ENCODE results near the gene RAP1GAP. TPM values are rescaled to one million over a fixed set of nuclear protein-coding genes. Genes with fewer than 3 reads are reported as not detected.

RAP1GAP gene
- total and polyA plus RNA-seq, 2 of the 13 experiments (the other 11 are each of a cell fraction or from before 2014, with no cell fraction given): 11.9 to 37.5 TPM

- TF ChIP-seq, protein P1, sequence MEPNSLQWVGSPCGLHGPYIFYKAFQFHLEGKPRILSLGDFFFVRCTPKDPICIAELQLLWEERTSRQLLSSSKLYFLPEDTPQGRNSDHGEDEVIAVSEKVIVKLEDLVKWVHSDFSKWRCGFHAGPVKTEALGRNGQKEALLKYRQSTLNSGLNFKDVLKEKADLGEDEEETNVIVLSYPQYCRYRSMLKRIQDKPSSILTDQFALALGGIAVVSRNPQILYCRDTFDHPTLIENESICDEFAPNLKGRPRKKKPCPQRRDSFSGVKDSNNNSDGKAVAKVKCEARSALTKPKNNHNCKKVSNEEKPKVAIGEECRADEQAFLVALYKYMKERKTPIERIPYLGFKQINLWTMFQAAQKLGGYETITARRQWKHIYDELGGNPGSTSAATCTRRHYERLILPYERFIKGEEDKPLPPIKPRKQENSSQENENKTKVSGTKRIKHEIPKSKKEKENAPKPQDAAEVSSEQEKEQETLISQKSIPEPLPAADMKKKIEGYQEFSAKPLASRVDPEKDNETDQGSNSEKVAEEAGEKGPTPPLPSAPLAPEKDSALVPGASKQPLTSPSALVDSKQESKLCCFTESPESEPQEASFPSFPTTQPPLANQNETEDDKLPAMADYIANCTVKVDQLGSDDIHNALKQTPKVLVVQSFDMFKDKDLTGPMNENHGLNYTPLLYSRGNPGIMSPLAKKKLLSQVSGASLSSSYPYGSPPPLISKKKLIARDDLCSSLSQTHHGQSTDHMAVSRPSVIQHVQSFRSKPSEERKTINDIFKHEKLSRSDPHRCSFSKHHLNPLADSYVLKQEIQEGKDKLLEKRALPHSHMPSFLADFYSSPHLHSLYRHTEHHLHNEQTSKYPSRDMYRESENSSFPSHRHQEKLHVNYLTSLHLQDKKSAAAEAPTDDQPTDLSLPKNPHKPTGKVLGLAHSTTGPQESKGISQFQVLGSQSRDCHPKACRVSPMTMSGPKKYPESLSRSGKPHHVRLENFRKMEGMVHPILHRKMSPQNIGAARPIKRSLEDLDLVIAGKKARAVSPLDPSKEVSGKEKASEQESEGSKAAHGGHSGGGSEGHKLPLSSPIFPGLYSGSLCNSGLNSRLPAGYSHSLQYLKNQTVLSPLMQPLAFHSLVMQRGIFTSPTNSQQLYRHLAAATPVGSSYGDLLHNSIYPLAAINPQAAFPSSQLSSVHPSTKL (CRISPR knock-in tag; IDR thresholded peaks at IDR 0.05): 0 out of 2 replicates have a peak, but pooled peaks have one; percentile 11
These were observed 84.1 kb downstream of the RAP1GAP start (continued) for GRCh38 chr1:21585037-21585436.

DNA sequence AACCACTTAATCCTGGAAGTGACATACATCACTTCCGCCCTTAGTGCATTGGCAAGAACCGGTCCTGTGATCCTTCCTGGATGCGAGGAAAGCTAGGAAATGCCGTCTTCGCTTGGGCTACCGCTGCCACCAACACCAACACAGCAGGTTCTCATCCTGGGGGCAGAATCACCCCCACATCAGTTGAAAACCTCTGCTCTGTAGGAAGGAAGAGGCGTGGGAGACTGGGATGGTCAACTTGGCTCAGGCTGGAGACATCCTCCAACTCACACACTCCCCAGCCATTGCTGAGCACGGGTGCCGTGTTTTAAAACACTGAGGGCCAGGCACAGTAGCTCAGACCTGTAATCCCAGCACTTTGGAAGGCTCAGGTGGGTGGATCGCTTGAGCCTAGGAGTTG is 85.1 kb downstream of the RAP1GAP start:
- ATAC-seq (no peak), DNase-seq (ENCODE audit: low spot score) (no peak), FAIRE-seq (no peak)
- peaks cover 41% of the 10 kb centered on the region for H3K4me1 ChIP-seq (ENCODE audit: insufficient read depth, low read length)
- H3K9me3 ChIP-seq (ENCODE audit: low read length): no peaks in the 10 kb centered on the region
- POLR2A ChIA-PET: interaction anchor here (0.6 kb wide), 1 partner anchor 446 kb away, joined by 3 read pairs; no protein-coding TSS in a partner anchor
- BruUV-seq (replicated peaks): no TSS peak
- CTCF ChIA-PET (ENCODE audit: low intra/inter-chr PET ratio, low total read pairs): no interaction called here
- in situ Hi-C loops (cut with HindIII; ENCODE audit: extremely low pct_ligation_motif_present, low pct_unique_long_range_greater_than_20kb): no loop called here
- H3K27me3 ChIP-seq (ENCODE audit: control insufficient read depth in 1 of 2, insufficient read depth in 2 of 2, low read length in 2 of 2): peaks cover 3 to 40% of the 10 kb centered on the region in 2 experiments; a peak in 3 of 5 replicates
- no peak overlapping the region for H3K4me3 ChIP-seq (replicated peaks in 1 of 3; ENCODE audit: insufficient read depth in 1 of 3, low read depth in 2 of 3, low read length in 3 of 3)
- H2AFZ ChIP-seq (ENCODE audit: low read length): no peak overlapping the region
- intact Hi-C loops (cut with micrococcal nuclease; ENCODE audit: unreplicated experiment): no loop called here
- H3K27ac ChIP-seq (ENCODE audit: extremely low read length, insufficient read depth, low read length): no peak overlapping the region
- no peaks in the 10 kb centered on the region for H3K36me3 ChIP-seq (replicated peaks in 1 of 2; ENCODE audit: control insufficient read depth in 1 of 2, insufficient read depth in 2 of 2, low read length in 2 of 2)
- H3K9ac ChIP-seq (ENCODE audit: insufficient read depth, low read depth, low read length): no peak overlapping the region
- no peaks in the 10 kb centered on the region for H3K79me2 ChIP-seq (ENCODE audit: insufficient read depth, low read length)
- H4K20me1 ChIP-seq (ENCODE audit: insufficient read depth, low read length): no peaks in the 10 kb centered on the region
- WGBS (ENCODE audit: low lambda C conversion rate): 76% methylated on average over 6 of the region's 10 CpGs
- H3K4me2 ChIP-seq (ENCODE audit: low read depth, low read length): no peak overlapping the region
- TF ChIP-seq ETV6 (CRISPR knock-in tag; conservative IDR thresholded peaks at IDR 0.05): no peak
- TF ChIP-seq, protein P2, sequence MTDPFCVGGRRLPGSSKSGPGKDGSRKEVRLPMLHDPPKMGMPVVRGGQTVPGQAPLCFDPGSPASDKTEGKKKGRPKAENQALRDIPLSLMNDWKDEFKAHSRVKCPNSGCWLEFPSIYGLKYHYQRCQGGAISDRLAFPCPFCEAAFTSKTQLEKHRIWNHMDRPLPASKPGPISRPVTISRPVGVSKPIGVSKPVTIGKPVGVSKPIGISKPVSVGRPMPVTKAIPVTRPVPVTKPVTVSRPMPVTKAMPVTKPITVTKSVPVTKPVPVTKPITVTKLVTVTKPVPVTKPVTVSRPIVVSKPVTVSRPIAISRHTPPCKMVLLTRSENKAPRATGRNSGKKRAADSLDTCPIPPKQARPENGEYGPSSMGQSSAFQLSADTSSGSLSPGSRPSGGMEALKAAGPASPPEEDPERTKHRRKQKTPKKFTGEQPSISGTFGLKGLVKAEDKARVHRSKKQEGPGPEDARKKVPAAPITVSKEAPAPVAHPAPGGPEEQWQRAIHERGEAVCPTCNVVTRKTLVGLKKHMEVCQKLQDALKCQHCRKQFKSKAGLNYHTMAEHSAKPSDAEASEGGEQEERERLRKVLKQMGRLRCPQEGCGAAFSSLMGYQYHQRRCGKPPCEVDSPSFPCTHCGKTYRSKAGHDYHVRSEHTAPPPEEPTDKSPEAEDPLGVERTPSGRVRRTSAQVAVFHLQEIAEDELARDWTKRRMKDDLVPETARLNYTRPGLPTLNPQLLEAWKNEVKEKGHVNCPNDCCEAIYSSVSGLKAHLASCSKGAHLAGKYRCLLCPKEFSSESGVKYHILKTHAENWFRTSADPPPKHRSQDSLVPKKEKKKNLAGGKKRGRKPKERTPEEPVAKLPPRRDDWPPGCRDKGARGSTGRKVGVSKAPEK (CRISPR knock-in tag; IDR thresholded peaks at IDR 0.05; ENCODE audit: borderline replicate concordance): no peak
- no peak for TF ChIP-seq SMC3 (IDR thresholded peaks at IDR 0.05; ENCODE audit: low read length)
- no peak for TF ChIP-seq FOXK1 (CRISPR knock-in tag; IDR thresholded peaks at IDR 0.05; ENCODE audit: borderline replicate concordance, low read depth)
- no peak for TF ChIP-seq SMARCE1 (IDR thresholded peaks at IDR 0.05; ENCODE audit: borderline replicate concordance)
- no peak for TF ChIP-seq CENPT (CRISPR knock-in tag; IDR thresholded peaks at IDR 0.05; ENCODE audit: low read depth)
- no peak for TF ChIP-seq SMAD9 (CRISPR knock-in tag; IDR thresholded peaks at IDR 0.05)
- TF ChIP-seq, protein P3, sequence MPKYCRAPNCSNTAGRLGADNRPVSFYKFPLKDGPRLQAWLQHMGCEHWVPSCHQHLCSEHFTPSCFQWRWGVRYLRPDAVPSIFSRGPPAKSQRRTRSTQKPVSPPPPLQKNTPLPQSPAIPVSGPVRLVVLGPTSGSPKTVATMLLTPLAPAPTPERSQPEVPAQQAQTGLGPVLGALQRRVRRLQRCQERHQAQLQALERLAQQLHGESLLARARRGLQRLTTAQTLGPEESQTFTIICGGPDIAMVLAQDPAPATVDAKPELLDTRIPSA (CRISPR knock-in tag; IDR thresholded peaks at IDR 0.05; ENCODE audit: borderline replicate concordance): no peak
- no peak for TF ChIP-seq ZNF777 (CRISPR knock-in tag; IDR thresholded peaks at IDR 0.05)

All from HepG2 (cell line).